Measurements from ENCODE around the gene CIAPIN1. TPM values are rescaled to one million over a fixed set of nuclear protein-coding genes. Genes with fewer than 3 reads are reported as not detected.

CIAPIN1 gene
- total and polyA plus RNA-seq, 2 of the 4 experiments (the other 2 are of a cell fraction): 41.6 to 47.7 TPM

DNA sequence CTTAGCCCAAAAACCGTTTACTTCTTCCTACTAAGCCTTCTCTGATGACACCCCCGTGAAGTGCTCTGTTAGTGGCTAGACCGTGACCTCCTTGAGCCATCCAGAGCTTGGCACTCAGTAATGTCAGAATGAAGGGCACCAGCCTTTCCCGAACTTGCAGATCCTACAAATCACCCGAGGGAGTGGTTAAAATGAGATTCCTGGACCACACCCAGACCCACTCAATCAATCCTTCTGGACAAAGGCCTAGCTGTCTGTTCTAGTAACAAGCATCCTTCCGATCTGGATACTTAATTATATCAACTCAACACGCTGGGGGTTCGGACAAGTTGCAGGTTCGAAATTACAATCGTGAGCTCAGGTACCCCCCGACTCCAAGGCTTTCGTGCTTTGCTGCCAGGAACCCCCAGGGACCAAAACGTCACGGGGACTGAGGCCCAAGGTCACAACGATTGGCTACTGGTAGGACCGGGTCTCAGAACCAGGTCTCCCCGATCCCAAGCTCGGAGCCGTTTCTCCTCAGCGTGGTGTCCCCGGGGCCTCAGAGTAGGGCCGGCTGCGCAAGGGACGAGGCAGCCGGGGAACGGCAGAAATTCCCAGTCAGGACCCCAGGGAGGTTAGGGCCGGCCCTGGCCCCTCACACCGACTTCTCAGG lies 527 bp downstream of the CIAPIN1 start:
- peak overlapping the region; percentile 71 to 83; a peak in 3 of 4 replicates for H4K8ac ChIP-seq (ENCODE audit: low read depth in 2 of 2, low read length in 2 of 2)
- H3K9me3 ChIP-seq (ENCODE audit: control insufficient read depth, insufficient read depth, low read length): no peaks in the 10 kb centered on the region
- H3K14ac ChIP-seq (replicated peaks; ENCODE audit: low read depth, low read length): peak overlapping the region; percentile 70
- H2AFZ ChIP-seq (replicated peaks; ENCODE audit: low read length, poor library complexity): peak overlapping the region; percentile 90
- peak overlapping the region; percentile 3 for H2BK5ac ChIP-seq (ENCODE audit: low read depth, low read length, poor library complexity, severe bottlenecking)
- ChIA-PET CTCF (interaction anchor here (0.8 kb wide), 1 partner anchor 15 kb away, joined by 3 read pairs; no protein-coding TSS in a partner anchor), POLR2A (ENCODE audit: unreplicated experiment) (interaction anchor here (0.6 kb wide), 2 partner anchors 118 to 199 kb away, joined by 6 to 20 read pairs; no protein-coding TSS in a partner anchor)
- 0 out of 2 replicates have a peak, but pooled peaks cover 1% of the 10 kb centered on the region for H3K36me3 ChIP-seq (ENCODE audit: control insufficient read depth, insufficient read depth, low read length)
- peak overlapping the region; percentile 55 for H4K5ac ChIP-seq (ENCODE audit: low read depth, low read length)
- H3K23ac ChIP-seq (ENCODE audit: low read depth, low read length): peak overlapping the region; percentile 80
- no peak overlapping the region for H2BK15ac ChIP-seq (ENCODE audit: low read depth, low read length)
- H3K27ac ChIP-seq (ENCODE audit: insufficient read depth, low read length): peak overlapping the region; percentile 71
- BruUV-seq (replicated peaks): TSS peak; percentile 43
- peak overlapping the region; percentile 97 for H2AK9ac ChIP-seq (replicated peaks; ENCODE audit: low read depth, low read length, poor library complexity)
- H3K4me2 ChIP-seq (ENCODE audit: low read depth, low read length): peak overlapping the region; percentile 93
- H3K9me1 ChIP-seq (ENCODE audit: insufficient read depth, low read length): 0 out of 2 replicates have a peak, but pooled peaks cover 3% of the 10 kb centered on the region
- no peak overlapping the region for H3K18ac ChIP-seq (ENCODE audit: low read depth, low read length)
- H2BK20ac ChIP-seq (ENCODE audit: low read depth, low read length): no peak overlapping the region
- peak overlapping the region; percentile 95 for H3K4me3 ChIP-seq (ENCODE audit: insufficient read depth, low read depth, low read length)
- H3K27me3 ChIP-seq (ENCODE audit: control insufficient read depth, insufficient read depth, low read length): no peaks in the 10 kb centered on the region
- peak; percentile 47 for ATAC-seq (ENCODE audit: low read depth)
- peaks cover 3% of the 10 kb centered on the region for H3K4me1 ChIP-seq (ENCODE audit: control insufficient read depth, insufficient read depth, low read length)
- WGBS, 2 experiments (ENCODE audit: extremely low coverage in 2 of 2, insufficient read length in 1 of 2): 7% methylated on average over 13 of the region's 28 CpGs; no CpG with 5 or more reads in 1 of the 2 experiments
- peak overlapping the region; percentile 33; the same call in 1 of the 2 replicates for H3K56ac ChIP-seq (ENCODE audit: extremely low read depth, insufficient read depth, low read length)
- H3K9ac ChIP-seq (ENCODE audit: low read depth, low read length): peak overlapping the region; percentile 89
- dilution Hi-C loops (cut with HindIII; ENCODE audit: low sequenced_read_pairs, unreplicated experiment) (no loop called here), in situ Hi-C loops (cut with MboI; ENCODE audit: low sequenced_read_pairs) (no loop called here), intact Hi-C loops (cut with micrococcal nuclease) (no loop called here)
- no peak overlapping the region for H2BK120ac ChIP-seq (ENCODE audit: low read depth, low read length)
- H3K79me1 ChIP-seq (ENCODE audit: low read depth in 1 of 2, low read length in 2 of 2): peaks cover 40 to 61% of the 10 kb centered on the region in 2 experiments
- no peaks in the 10 kb centered on the region; the same call in 1 of the 2 replicates for H4K20me1 ChIP-seq (ENCODE audit: insufficient read depth, low read length)
- peak overlapping the region; percentile 64 for H4K91ac ChIP-seq (ENCODE audit: insufficient read depth, low read depth, low read length)
- H2AK5ac ChIP-seq (ENCODE audit: low read depth, low read length): peak overlapping the region; percentile 67
- peak overlapping the region; percentile 67 for H3K4ac ChIP-seq (ENCODE audit: low read depth, low read length)
- peak; percentile 4 for DNase-seq
- no peak for TF ChIP-seq RAD21 (IDR thresholded peaks at IDR 0.05; ENCODE audit: low read length)
- TF ChIP-seq RFX5 (IDR thresholded peaks at IDR 0.05; ENCODE audit: low read depth, low read length): no peak
- no peak for TF ChIP-seq SMC3 (IDR thresholded peaks at IDR 0.05; ENCODE audit: low read depth, low read length)
- no peak for TF ChIP-seq MXI1 (IDR thresholded peaks at IDR 0.05; ENCODE audit: borderline replicate concordance, low read depth, low read length)
- no peak for TF ChIP-seq CHD1 (IDR thresholded peaks at IDR 0.05; ENCODE audit: low read depth, low read length)
- no peak for TF ChIP-seq RCOR1 (IDR thresholded peaks at IDR 0.05; ENCODE audit: insufficient replicate concordance, low read length)
- TF ChIP-seq POLR2A (IDR thresholded peaks at IDR 0.05; ENCODE audit: low read depth, low read length): no peak
- no peak for TF ChIP-seq CEBPB (IDR thresholded peaks at IDR 0.05; ENCODE audit: low read depth, low read length)
- TF ChIP-seq MAZ (IDR thresholded peaks at IDR 0.05; ENCODE audit: borderline replicate concordance, low read depth, low read length): no peak
- TF ChIP-seq USF2 (IDR thresholded peaks at IDR 0.05; ENCODE audit: low read depth, low read length): no peak
- TF ChIP-seq NFE2L2 (IDR thresholded peaks at IDR 0.05; ENCODE audit: low read depth, low read length): no peak
- no peak for TF ChIP-seq BHLHE40 (IDR thresholded peaks at IDR 0.05; ENCODE audit: low read depth, low read length)
- TF ChIP-seq MAFK (IDR thresholded peaks at IDR 0.05; ENCODE audit: low read depth, low read length): no peak
- no peak for TF ChIP-seq CTCF (conservative IDR thresholded peaks at IDR 0.05; ENCODE audit: low read depth, low read length)
- no peak for TF ChIP-seq FOS (IDR thresholded peaks at IDR 0.05; ENCODE audit: low read depth, low read length)
